ENCODE measurements around the gene VMAC.

The VMAC gene

GRCh38 chr19:5907241-5907640, 2.6 kb downstream of the VMAC start:
- no peaks in the 10 kb centered on the region for H3K27me3 ChIP-seq (ENCODE audit: control insufficient read depth in 1 of 2, insufficient read depth in 2 of 2, low read length in 2 of 2)
- no peak overlapping the region for H3K4me3 ChIP-seq (ENCODE audit: low read depth in 1 of 2, low read length in 2 of 2)
- no peaks in the 10 kb centered on the region for H3K9me3 ChIP-seq (ENCODE audit: control insufficient read depth in 1 of 2, low read length in 2 of 2)
- H3K36me3 ChIP-seq (ENCODE audit: control insufficient read depth in 1 of 2, insufficient read depth in 2 of 2, low read length in 2 of 2): peaks cover 0 to 12% of the 10 kb centered on the region in 2 donors
- peaks cover 0 to 21% of the 10 kb centered on the region in 2 donors for H3K4me1 ChIP-seq (ENCODE audit: control insufficient read depth in 1 of 2, insufficient read depth in 2 of 2, low read length in 2 of 2)
- H3K27ac ChIP-seq (ENCODE audit: low read depth, low read length): no peak overlapping the region
- H3K9ac ChIP-seq (ENCODE audit: low read depth in 1 of 2, low read length in 2 of 2): no peak overlapping the region

- Histone ChIP-seq H3K9me3 (ENCODE audit: control insufficient read depth in 1 of 2, low read length in 2 of 2) (no peaks in the 10 kb centered on the region), H3K4me1 (ENCODE audit: control insufficient read depth in 1 of 2, insufficient read depth in 2 of 2, low read length in 2 of 2) (peaks cover 0 to 10% of the 10 kb centered on the region in 2 donors), H3K27me3 (ENCODE audit: control insufficient read depth in 1 of 2, insufficient read depth in 2 of 2, low read length in 2 of 2) (no peaks in the 10 kb centered on the region), H3K4me3 (ENCODE audit: low read depth in 1 of 2, low read length in 2 of 2) (no peak overlapping the region), H3K27ac (ENCODE audit: low read depth, low read length) (no peak overlapping the region), H3K36me3 (ENCODE audit: control insufficient read depth in 1 of 2, insufficient read depth in 2 of 2, low read length in 2 of 2) (peaks cover 0 to 12% of the 10 kb centered on the region in 2 donors), H3K9ac (ENCODE audit: low read depth in 1 of 2, low read length in 2 of 2) (no peak overlapping the region)
Measured at GRCh38 chr19:5908773-5909442, 4.2 kb downstream of the VMAC start.

GRCh38 chr19:5910638-5910907, 5.9 kb downstream of the VMAC start:
- Histone ChIP-seq H3K9ac (ENCODE audit: low read depth in 1 of 2, low read length in 2 of 2) (no peak overlapping the region), H3K9me3 (ENCODE audit: control insufficient read depth in 1 of 2, low read length in 2 of 2) (no peaks in the 10 kb centered on the region), H3K4me1 (ENCODE audit: control insufficient read depth in 1 of 2, insufficient read depth in 2 of 2, low read length in 2 of 2) (peaks cover 0 to 13% of the 10 kb centered on the region in 2 donors), H3K27me3 (ENCODE audit: control insufficient read depth in 1 of 2, insufficient read depth in 2 of 2, low read length in 2 of 2) (no peaks in the 10 kb centered on the region), H3K4me3 (ENCODE audit: low read depth in 1 of 2, low read length in 2 of 2) (no peak overlapping the region), H3K36me3 (ENCODE audit: control insufficient read depth in 1 of 2, insufficient read depth in 2 of 2, low read length in 2 of 2) (peaks cover 0 to 12% of the 10 kb centered on the region in 2 donors), H3K27ac (ENCODE audit: low read depth, low read length) (no peak overlapping the region)

GRCh38 chr19:5911366-5911765, 6.7 kb downstream of the VMAC start:
- Histone ChIP-seq H3K4me1 (ENCODE audit: control insufficient read depth in 1 of 2, insufficient read depth in 2 of 2, low read length in 2 of 2) (peaks cover 0 to 9% of the 10 kb centered on the region in 2 donors), H3K27ac (ENCODE audit: low read depth, low read length) (no peak overlapping the region), H3K36me3 (ENCODE audit: control insufficient read depth in 1 of 2, insufficient read depth in 2 of 2, low read length in 2 of 2) (peaks cover 5 to 14% of the 10 kb centered on the region in 2 donors), H3K27me3 (ENCODE audit: control insufficient read depth in 1 of 2, insufficient read depth in 2 of 2, low read length in 2 of 2) (no peaks in the 10 kb centered on the region), H3K9ac (ENCODE audit: low read depth in 1 of 2, low read length in 2 of 2) (no peak overlapping the region), H3K9me3 (ENCODE audit: control insufficient read depth in 1 of 2, low read length in 2 of 2) (no peaks in the 10 kb centered on the region), H3K4me3 (ENCODE audit: low read depth in 1 of 2, low read length in 2 of 2) (no peak overlapping the region)

GRCh38 chr19:5913739-5914357, 9.2 kb downstream of the VMAC start, which contains the start of gene CAPS:
CAPS (plus strand) TSS chr19:5914254; CDS start chr19:5914407, 153 bp downstream.
- H3K9me3 ChIP-seq (ENCODE audit: control insufficient read depth in 1 of 2, low read length in 2 of 2): no peaks in the 10 kb centered on the region
- no peak within 1 kb of the TSS for H3K9ac ChIP-seq (ENCODE audit: low read depth in 1 of 2, low read length in 2 of 2)
- no peaks in the 10 kb centered on the region for H3K27me3 ChIP-seq (ENCODE audit: control insufficient read depth in 1 of 2, insufficient read depth in 2 of 2, low read length in 2 of 2)
- H3K4me3 ChIP-seq (ENCODE audit: low read depth in 1 of 2, low read length in 2 of 2): no peak within 1 kb of the TSS
- no peak within 1 kb of the TSS for H3K27ac ChIP-seq (ENCODE audit: low read depth, low read length)
- peaks cover 20 to 37% of the 10 kb centered on the region in 2 donors for H3K36me3 ChIP-seq (ENCODE audit: control insufficient read depth in 1 of 2, insufficient read depth in 2 of 2, low read length in 2 of 2)
- peaks cover 0 to 9% of the 10 kb centered on the region in 2 donors for H3K4me1 ChIP-seq (ENCODE audit: control insufficient read depth in 1 of 2, insufficient read depth in 2 of 2, low read length in 2 of 2)

GRCh38 chr19:5914358-5914774, 9.7 kb downstream of the VMAC start:
- Histone ChIP-seq H3K27ac (ENCODE audit: low read depth, low read length) (no peak overlapping the region), H3K9ac (ENCODE audit: low read depth in 1 of 2, low read length in 2 of 2) (no peak overlapping the region), H3K9me3 (ENCODE audit: control insufficient read depth in 1 of 2, low read length in 2 of 2) (no peaks in the 10 kb centered on the region), H3K4me1 (ENCODE audit: control insufficient read depth in 1 of 2, insufficient read depth in 2 of 2, low read length in 2 of 2) (peaks cover 0 to 9% of the 10 kb centered on the region in 2 donors), H3K36me3 (ENCODE audit: control insufficient read depth in 1 of 2, insufficient read depth in 2 of 2, low read length in 2 of 2) (peaks cover 20 to 37% of the 10 kb centered on the region in 2 donors), H3K27me3 (ENCODE audit: control insufficient read depth in 1 of 2, insufficient read depth in 2 of 2, low read length in 2 of 2) (no peaks in the 10 kb centered on the region), H3K4me3 (ENCODE audit: low read depth in 1 of 2, low read length in 2 of 2) (no peak overlapping the region)

- no peak overlapping the region for H3K4me3 ChIP-seq (ENCODE audit: low read depth in 1 of 2, low read length in 2 of 2)
- peaks cover 0 to 9% of the 10 kb centered on the region in 2 donors for H3K4me1 ChIP-seq (ENCODE audit: control insufficient read depth in 1 of 2, insufficient read depth in 2 of 2, low read length in 2 of 2)
- no peak overlapping the region for H3K27ac ChIP-seq (ENCODE audit: low read depth, low read length)
- H3K36me3 ChIP-seq (ENCODE audit: control insufficient read depth in 1 of 2, insufficient read depth in 2 of 2, low read length in 2 of 2): peaks cover 20 to 37% of the 10 kb centered on the region in 2 donors
- no peaks in the 10 kb centered on the region for H3K9me3 ChIP-seq (ENCODE audit: control insufficient read depth in 1 of 2, low read length in 2 of 2)
- no peaks in the 10 kb centered on the region for H3K27me3 ChIP-seq (ENCODE audit: control insufficient read depth in 1 of 2, insufficient read depth in 2 of 2, low read length in 2 of 2)
- H3K9ac ChIP-seq (ENCODE audit: low read depth in 1 of 2, low read length in 2 of 2): no peak overlapping the region
Measured at GRCh38 chr19:5914946-5915781, 10.5 kb downstream of the VMAC start.

GRCh38 chr19:5915782-5916165, 11.1 kb downstream of the VMAC start:
- H3K9ac ChIP-seq (ENCODE audit: low read depth in 1 of 2, low read length in 2 of 2): no peak overlapping the region
- H3K36me3 ChIP-seq (ENCODE audit: control insufficient read depth in 1 of 2, insufficient read depth in 2 of 2, low read length in 2 of 2): peaks cover 20 to 41% of the 10 kb centered on the region in 2 donors
- no peak overlapping the region for H3K4me3 ChIP-seq (ENCODE audit: low read depth in 1 of 2, low read length in 2 of 2)
- peaks cover 0 to 9% of the 10 kb centered on the region in 2 donors for H3K4me1 ChIP-seq (ENCODE audit: control insufficient read depth in 1 of 2, insufficient read depth in 2 of 2, low read length in 2 of 2)
- no peaks in the 10 kb centered on the region for H3K27me3 ChIP-seq (ENCODE audit: control insufficient read depth in 1 of 2, insufficient read depth in 2 of 2, low read length in 2 of 2)
- no peak overlapping the region for H3K27ac ChIP-seq (ENCODE audit: low read depth, low read length)
- H3K9me3 ChIP-seq (ENCODE audit: control insufficient read depth in 1 of 2, low read length in 2 of 2): no peaks in the 10 kb centered on the region

- no peak overlapping the region for H3K9ac ChIP-seq (ENCODE audit: low read depth in 1 of 2, low read length in 2 of 2)
- peaks cover 20 to 44% of the 10 kb centered on the region in 2 donors for H3K36me3 ChIP-seq (ENCODE audit: control insufficient read depth in 1 of 2, insufficient read depth in 2 of 2, low read length in 2 of 2)
- peaks cover 0 to 9% of the 10 kb centered on the region in 2 donors for H3K4me1 ChIP-seq (ENCODE audit: control insufficient read depth in 1 of 2, insufficient read depth in 2 of 2, low read length in 2 of 2)
- H3K27me3 ChIP-seq (ENCODE audit: control insufficient read depth in 1 of 2, insufficient read depth in 2 of 2, low read length in 2 of 2): no peaks in the 10 kb centered on the region
- H3K4me3 ChIP-seq (ENCODE audit: low read depth in 1 of 2, low read length in 2 of 2): no peak overlapping the region
- H3K27ac ChIP-seq (ENCODE audit: low read depth, low read length): no peak overlapping the region
- H3K9me3 ChIP-seq (ENCODE audit: control insufficient read depth in 1 of 2, low read length in 2 of 2): no peaks in the 10 kb centered on the region
Measured at GRCh38 chr19:5916181-5916708, 11.6 kb downstream of the VMAC start.

Measured in duodenal mucosa (tissue), 2 donors.